GM12878 (cell line): ENCODE data around the gene SIK2. TPM values are rescaled to one million over a fixed set of nuclear protein-coding genes. Genes with fewer than 3 reads are reported as not detected.

Source experiments
- BHLHE40 ChIP-seq, 2 experiments: fragments of 450-650 bp in 1 of 2; IDR thresholded peaks; 2 replicates each; pipeline ENCODE4 v1.6.1; 2011 to 2017; ENCODE audit warnings: low read depth in 2 of 2, borderline replicate concordance in 1 of 2, improper control_type of control experiment in 1 of 2, low read length in 1 of 2, mild to moderate bottlenecking in 1 of 2
- CBX5 ChIP-seq: sonication (generic); IDR thresholded peaks from 2 replicates; pipeline ENCODE4 v1.6.1; 2016; ENCODE audit warnings: low read depth, moderate library complexity, mild to moderate bottlenecking, inconsistent platforms
- CEBPZ ChIP-seq: fragments of 150-350 bp; IDR thresholded peaks from 2 replicates; pipeline ENCODE4 v1.6.1; 2016; ENCODE audit warnings: low read depth, low read length
- CUX1 ChIP-seq: IDR thresholded peaks from 2 replicates; pipeline ENCODE4 v1.6.1; 2012; ENCODE audit warnings: improper control_type of control experiment, low read depth, low read length; ENCODE audit not compliant: insufficient replicate concordance
- MTA3 ChIP-seq: IDR thresholded peaks from 2 replicates; pipeline ENCODE4 v1.6.1; 2012; ENCODE audit warnings: low read length, inconsistent platforms, borderline replicate concordance
- USF1 ChIP-seq: IDR thresholded peaks from 2 replicates; pipeline ENCODE4 v1.6.1; 2011; ENCODE audit warnings: borderline replicate concordance, low read depth, mild to moderate bottlenecking, moderate library complexity, mixed read lengths, low read length; ENCODE audit not compliant: insufficient read depth; ENCODE audit errors: extremely low read length
- polyA plus RNA-seq, 11 experiments: library from polyadenylated mRNA; depleted of rRNA in 4 of 11; unstranded in 6 of 11; stranded (reverse) in 5 of 11; fragments of >200 nt; fragmentation: Nextera tagmentation in 4 of 11; fragmentation: Illumina TruSeq in 1 of 11; extraction: Ambion mirVana in 4 of 11; extraction: Trizol in 1 of 11; gene quantifications; 1 replicate in 1 of 11; 2 replicates in 10 of 11; pipeline versions ENCODE4 v1.2.1 to v1.2.3, GENCODE V29; 2011 to 2016; ENCODE audit warnings: inconsistent platforms in 2 of 11, missing spikeins in 2 of 11, low read depth in 1 of 11
- total RNA-seq, 4 experiments: library from RNA; depleted of rRNA in 3 of 4; stranded (reverse); fragments of >200 nt in 3 of 4; fragmentation: Illumina TruSeq in 1 of 4; extraction: Trizol in 1 of 4; gene quantifications; 2 replicates each; pipeline versions ENCODE4 v1.2.1 to v1.2.3, GENCODE V29; 2013 to 2021

The SIK2 gene
- total and polyA plus RNA-seq, 10 of the 15 experiments (the other 5 are each of a cell fraction or from before 2014, with no cell fraction given): 0.97 to 14.2 (median 4.5) TPM

GRCh38 chr11:111720801-111721494 is 118.7 kb downstream of the SIK2 start (continued):
- TF ChIP-seq CEBPZ (no peak), BHLHE40 (IDR thresholded peaks at IDR 0.05; ENCODE audit: borderline replicate concordance in 1 of 2, low read depth in 2 of 2, low read length in 1 of 2) (no peak), CUX1 (no peak), USF1 (no peak), CBX5 (no peak), MTA3 (no peak)
- TF ChIP-seq, all 136 proteins: peak for 0
